NCI-H1105 (cell line): Measurements from ENCODE around the gene TCF7L1.

ENCODE experiments used
- DNase-seq: peaks from one replicate; lab custom pipeline; 2025; lab: John Stamatoyannopoulos, UW

Gene TCF7L1

DNA sequence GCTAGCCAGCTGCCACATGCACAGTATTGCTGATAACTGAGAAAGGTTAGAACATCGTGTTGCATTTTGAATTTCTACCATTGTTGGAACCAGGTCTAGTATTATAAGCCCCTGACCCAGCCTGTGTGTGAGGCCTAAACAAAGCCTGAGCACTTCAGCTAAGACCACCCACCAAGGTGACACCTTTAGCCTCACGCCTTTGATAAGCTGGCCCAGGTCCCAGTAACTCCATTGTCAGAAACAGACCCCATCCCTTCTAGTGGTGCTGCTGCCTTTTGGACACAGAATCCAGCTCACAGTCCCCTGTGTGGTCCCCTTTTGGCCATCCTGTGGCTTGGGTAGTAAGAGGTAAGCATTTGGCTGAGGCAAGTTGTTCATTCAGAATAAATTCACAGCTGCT lies 223.0 kb downstream of the TCF7L1 start:
- no peak for DNase-seq

DNA sequence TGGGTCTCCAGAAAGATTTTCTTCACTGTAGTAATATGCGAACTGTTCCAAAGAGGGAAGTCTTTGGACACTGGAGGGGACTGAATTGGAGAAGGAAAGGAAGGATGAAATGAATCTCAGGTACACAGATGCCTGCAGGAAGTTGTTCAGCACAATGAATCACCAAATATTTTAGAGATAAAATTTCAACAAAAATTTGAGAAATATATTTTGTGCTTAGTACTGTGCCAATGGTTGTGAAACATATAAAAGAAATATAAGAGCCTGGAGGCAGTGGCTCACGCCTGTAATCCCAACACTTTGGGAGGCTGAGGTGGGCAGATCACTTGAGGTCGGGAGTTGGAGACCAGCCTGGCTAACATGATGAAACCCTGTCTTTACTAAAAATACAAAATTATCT lies 224.5 kb downstream of the TCF7L1 start:
- no peak for DNase-seq
